ENCODE measurements around the gene ATP2A3.

The ATP2A3 gene

DNA sequence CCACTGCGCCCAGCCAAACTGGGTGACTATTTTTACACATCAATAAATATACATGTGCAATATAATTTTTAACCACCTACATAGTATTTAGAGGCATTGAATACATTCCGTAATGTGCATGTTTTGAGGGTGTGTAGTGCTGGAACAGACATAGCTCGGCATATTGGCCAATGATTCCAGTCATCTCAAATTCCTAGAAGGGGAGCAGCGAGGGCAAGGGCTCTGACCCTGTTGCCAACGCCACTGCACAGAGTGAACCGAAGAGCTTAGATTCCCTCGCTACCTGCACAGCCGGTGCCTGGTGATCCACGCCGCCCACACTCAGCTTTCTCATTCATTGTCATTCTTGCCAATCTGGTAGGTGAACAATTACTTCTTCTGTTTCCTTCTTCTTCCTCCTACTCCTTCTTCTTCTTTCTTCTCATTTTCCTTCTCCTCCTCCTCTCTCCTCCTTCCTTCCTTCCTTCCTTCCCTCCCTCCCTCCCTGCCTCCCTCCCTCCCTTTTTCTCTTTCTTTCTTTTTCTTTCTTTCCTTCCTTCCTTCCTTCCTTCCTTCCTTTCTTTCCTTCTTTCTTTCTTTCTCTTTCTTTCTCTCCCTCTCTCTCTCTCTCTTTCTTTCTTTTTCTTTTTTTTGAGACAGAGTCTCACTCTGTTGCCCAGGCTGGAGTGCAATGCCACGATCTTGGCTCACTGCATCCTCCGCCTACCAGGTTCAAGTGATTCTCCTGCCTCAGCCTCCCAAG is 26.3 kb upstream of the ATP2A3 start:
- DNase-seq, result no peak

DNA sequence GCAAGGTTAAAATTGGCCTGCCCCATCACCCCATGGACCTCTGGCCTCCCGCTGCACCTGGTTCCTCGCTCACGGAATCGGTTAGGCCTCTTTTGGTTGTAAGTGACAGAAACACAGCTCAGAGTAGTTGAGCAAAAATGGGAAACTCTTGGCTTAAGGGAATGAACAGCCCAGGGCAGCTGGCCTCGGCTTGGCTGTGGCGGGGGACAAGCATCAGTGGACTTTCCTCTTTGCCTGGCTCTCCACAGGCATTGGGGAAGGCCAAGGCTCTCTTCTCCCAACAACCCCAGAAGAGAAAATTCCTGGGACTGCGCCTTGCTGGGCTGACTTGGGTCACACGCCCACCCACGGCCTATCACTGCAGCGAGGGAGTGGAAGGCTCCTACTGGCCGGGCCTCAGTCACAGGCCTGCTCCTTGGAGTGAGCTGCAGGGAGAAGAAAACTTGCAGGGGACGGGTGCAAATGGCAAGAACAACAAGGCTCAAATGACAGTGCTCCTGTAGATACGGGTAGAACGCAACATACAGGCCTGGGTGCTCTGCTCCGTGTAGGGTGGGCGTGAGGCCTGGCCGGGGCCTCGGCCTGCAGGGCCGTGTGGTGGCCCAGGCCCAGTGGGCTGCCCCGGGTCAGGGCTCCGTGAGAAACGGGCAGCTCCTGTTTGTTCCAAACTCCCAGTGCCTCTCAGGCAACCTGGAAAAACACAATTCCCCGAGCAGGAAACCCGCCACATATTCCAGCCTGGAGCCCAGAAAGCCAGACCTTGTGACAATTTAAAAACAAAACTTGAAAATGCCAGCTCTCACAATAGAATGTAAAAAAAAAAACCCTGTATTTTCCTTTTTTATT is 25.0 kb upstream of the ATP2A3 start:
- DNase-seq, result no peak

DNA sequence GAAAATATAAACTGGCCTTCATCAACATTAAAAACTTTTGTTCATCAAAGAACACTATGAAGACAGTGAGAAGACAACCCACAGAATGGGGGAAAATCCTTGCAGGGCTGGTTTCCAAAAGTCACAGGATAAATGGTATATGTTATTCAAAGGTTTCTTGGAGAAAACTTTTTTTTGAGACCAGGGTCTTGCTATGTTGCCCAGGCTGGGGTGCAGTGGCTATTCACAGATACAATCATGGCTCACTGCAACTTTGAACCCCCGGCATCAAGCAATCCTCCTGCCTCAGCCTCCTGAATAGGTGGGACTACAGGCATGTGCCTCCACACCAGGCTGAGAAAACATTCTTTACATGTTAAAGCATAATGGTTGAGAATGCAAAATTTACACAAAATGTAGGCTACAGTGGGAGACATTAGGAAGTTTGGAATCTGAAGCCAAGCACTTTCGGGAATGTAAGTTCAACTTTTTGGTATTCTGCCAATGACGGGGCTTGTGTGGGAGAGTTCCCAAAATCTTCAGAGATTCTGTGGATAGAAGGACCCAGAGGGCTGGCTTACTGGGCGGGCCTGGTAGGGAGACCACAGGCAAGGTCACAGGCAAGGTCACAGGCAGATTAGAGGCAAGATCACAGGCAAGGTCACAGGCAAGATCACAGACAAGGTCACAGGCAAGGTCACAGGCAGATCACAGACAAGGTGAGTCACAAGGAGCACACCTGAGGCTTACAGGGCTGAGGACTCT is 24.2 kb upstream of the ATP2A3 start:
- no peak for DNase-seq

DNA sequence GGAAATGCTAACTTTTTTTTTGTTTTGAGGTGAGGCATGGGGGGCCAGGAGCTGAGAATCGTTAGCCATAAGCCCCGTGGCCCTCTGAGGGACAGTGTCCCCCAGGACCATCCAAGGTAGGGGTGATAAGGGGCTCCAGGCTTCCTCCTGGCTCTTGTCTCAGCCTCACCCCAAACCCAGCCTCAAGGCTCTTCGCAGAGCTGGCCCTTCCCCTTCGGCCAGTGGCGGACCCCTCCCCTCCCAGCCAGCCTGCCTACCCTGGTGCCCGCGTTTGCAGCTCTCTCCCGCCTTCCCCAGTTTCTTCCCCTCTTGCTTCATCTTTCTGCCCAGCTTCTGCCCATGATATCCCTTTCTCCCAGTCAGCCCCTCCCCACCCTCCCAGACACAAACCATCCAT is 22.7 kb upstream of the ATP2A3 start:
- no peak for DNase-seq

DNA sequence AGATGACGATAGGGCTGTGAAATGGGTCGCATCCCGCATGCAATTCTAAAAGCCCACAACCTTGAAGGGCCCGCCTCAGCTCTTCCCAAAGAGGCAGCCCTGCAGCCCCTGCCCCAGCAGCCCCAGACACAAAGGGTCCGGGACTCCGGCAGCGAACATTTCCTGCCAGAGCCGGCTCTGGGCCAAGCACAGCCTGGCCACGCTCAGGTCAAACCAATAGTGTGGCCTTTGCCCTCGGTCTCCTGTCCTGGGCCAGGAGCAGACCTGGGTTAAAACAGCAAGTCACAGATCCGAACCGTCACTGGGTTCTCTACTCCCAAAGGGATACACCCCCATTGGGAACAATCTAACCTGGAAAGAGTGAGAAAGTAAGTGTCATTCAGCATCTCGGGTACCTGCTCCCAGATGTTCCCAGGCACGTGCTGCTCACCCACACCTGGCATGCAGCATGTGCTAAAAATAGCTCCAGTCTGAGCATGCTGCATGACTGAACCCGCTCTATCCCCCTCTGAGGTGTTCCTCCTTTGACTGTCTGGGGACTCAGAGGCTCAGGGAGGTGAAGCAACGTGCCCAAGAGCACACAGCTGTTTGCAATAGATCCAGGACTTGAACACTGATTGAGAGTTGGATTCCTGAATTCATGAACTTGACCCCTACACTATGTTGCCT is 22.2 kb upstream of the ATP2A3 start:
- no peak for DNase-seq

DNA sequence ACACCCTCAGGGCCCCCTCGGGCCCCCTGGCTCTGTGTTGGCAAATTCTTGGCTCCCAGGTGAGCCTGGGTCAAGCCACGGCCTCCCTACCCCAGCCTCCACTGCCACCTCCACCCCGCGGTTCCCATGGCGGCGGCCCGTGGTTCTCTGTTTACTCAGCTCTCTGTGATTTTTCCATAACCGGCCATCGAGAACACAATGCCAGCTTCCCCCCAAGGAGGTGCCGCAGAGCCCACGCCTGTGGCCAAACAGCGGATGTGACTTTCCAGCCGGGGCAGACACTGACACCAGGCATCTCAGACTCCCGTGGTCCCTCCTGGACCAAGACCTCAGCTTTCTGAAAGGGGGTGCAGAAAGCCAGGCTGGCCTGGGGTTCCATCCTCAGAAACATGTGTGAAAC is 21.6 kb upstream of the ATP2A3 start:
- no peak for DNase-seq

DNA sequence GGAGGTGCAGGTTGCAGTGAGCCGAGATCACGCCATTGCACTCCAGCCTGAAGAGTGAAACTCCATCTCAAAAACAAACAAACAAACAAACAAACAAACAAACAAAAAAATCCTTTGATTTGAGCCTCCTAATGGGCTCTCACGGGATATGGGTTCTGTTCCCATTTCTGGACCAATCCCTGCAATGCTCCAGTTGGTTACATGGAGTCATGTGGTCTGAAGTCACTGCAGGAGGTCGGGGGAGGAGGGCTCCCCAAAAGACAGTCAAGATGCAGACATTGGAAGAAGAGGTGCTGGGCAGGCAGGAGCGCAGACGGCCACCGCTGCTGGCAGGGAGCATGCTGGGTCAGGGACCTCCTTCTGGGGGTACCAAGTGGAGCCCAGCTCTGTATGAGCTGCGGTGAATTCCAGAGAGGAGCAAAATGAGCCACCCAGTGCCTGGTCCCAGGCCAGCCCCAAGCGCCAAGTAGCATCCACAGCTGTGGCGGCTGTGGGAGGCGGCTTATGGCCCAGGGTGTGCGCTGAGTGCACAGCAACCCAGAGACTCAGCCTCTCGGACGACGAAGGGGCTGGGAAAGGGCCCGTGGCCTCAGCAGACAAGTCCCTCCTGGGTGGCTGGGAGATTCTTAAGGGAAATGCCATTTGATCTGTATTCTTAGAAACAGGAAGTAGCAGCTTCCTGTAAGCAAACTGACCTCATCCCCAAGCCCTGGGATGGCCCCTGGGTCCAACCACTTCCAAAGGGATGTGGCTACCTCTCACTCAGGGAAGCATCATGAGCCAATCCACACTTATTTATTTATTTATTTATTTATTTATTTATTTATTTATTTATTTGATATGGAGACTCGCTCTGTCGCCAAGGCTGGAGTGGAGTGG is 19.6 kb upstream of the ATP2A3 start:
- DNase-seq, result no peak

DNA sequence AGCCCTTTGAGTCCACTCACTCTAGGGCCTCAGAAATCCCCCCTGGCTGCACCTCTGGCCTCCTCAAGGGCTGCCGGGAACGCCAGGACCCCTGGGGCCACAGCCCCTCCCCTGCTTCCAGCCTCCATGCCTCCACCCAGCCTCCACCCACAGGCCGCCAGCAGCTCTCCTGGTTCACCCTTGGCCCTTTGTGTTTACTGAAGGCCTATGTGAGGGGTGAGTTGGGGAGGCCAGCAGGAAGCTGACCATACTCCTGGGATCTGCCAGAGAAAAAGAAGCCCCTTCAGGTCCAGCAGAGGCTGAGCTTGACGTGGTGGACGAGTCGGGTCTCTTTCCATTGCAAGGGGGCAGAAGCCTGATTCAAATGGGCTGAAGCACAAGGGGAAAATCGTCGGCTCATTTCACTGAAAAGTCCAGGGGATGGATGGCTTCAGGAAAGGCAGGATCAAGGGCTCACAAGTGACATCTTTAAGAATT is 18.3 kb upstream of the ATP2A3 start:
- no peak for DNase-seq

DNA sequence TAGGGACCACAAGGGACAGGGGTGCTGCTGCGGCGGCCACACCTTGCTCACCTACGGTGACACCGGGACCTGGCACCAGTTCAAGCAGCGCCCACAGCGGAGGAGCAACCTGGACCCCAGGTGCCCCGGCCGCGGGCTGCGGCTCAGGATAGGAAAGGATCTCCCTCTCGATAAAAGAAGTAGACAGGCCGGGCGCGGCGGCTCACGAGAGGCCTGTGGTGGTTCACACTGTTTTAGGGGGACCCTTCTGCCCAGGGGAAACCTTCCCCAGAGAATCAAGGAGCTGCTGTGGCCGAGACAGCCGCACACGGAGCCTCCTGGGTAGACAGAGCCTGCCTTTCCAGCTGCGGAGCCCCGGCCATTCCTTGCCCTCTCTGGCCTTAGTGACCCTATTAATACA is 17.9 kb upstream of the ATP2A3 start:
- no peak for DNase-seq

DNA sequence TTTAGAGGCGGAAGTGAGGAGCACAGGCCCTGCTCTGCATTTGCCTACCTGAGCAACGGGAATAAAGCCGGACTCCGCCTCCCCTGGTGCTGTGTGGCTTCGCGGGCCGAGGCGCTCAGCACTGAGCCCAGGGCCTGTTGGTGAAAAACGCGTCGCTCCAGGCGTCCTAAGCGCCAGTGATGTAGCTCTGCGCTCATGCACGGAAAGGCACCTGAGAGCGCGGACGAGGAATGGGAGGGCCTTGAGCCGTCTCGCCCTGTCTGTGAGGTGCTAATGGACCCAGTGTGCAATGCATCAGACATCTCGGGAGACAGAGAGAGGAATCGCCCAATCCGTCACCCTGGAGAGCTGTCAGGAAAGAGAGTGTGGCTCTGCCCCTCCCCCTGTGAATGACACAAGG is 17.2 kb upstream of the ATP2A3 start:
- DNase-seq, result no peak

DNA sequence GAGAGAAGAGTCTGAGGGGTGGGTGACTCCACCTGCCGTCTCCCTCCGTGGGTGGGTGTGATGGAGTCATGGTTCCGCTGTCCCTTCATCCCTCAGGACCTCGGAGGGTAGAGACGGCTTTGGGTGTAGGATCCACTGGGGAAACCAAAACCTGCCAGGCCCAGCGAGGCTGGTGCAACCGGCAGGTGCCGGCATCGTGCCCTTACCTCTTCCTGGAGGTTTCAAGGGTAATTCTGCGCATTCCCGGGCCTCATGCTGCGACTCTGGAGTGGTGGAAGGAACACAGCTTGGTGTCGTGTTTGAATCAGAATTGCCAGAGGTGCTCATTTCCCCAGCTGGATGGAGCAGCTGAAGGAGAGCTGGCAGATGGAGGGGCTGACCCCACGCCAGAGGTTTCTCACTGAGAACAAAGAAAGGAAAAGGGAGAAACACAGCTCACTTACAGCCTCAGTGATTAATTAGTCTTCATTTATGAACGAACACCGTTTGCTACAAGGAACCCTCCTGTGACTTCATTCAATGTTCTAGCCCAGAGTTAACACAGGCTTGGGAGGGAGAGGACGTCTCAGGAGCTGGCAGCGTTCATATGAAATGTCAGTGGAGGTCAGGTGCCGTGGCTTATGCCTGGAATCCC is 16.3 kb upstream of the ATP2A3 start:
- DNase-seq, result no peak

DNA sequence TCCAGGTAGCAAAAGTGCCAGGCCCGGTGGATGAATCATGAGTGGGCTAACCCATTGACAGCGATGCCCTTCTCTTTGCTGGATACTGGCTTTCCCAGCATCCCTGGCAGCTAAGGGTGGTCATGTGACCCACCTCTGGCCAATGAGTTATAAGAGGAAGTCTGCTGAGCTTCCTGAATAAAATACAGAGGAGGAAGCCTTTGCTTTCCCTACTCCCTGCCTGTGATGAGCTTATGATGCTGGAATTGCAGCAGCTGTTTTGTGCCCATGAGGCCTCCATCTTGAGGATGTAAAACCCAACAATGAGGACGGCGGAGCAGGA is 15.0 kb upstream of the ATP2A3 start:
- DNase-seq, result no peak

DNA sequence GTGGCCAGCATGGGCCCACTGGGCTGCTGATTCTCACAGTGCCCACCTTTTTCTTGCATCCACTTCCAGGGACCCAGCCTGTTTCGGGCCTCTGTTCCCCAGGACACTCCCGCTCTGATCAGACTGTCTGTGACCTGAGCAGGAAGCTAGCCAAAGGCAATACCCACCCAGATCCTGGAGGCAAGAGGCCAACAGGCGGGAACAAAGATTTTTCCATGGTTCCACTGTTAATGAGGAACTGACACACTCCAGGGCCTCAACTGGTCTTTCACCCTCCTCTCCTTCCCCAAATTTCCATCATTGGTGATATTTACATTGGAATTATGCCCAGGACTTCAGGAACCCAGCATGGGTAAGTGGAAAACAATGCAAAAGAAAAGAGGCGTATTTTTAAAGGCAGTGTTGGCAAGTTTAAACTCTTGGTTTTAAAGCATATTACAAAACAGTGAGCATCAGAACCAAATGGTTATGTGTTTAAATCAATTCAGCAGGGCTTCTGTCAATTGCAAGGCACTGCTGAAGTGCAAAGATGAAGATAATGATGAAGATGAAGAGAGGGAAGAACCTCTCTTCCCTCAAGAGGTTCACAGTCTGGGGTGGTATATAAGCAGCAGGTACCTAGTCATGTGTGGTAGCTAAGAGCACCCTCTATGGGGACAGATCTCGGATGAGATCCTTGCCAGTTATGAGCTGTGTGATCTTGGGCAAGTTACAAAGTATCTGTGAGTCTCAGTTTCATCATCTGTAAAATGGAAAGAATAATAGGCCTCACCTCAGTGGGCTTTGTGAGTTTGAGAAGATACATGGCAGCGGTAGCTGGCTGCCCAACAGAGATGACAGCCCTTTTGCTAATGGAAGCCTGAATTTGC is 14.4 kb upstream of the ATP2A3 start:
- DNase-seq, result no peak

DNA sequence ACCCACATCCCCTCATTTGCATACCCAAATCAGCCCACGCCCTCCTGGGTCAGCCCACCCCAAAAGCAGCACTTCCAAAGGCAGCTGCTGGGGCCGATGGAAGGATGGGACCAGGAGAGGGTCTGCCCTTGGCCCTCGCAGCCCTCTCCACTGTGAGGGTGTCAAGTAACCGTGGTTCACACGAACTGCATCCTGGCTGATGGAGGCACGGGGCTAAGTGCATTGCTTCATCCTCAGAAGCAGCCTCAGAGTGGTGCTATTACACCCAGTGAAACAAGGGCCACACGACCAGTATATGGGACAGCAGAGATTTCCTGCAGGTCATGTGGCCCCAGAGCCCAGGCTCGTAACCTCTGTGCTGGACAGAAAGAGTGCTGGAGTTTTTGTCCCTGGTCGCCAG is 13.2 kb upstream of the ATP2A3 start:
- no peak for DNase-seq

DNA sequence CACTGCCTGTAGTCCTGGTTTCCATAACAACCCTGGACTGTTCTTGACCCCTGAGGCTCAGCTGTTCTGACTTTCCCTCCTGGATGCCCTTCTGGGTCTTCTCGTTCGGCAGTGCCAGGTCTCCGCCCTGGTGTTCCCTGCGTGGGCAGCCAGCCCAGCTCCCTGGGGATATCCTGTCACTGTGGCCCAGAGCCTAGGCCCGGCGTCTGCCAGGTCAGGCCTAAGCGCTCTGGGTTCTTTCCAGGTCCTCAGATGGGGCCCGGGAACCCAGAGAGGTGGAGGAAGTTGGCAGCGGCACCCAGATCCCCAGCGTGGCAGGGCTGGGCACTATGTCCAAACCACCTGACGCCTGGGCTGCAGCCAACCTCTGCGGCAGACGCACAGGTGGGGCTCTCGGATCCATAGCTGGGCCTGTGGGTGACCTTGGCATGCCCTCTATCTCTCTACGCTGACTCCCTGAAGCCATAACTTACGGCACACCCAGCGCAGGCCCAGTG is 12.5 kb upstream of the ATP2A3 start:
- DNase-seq, result no peak

DNA sequence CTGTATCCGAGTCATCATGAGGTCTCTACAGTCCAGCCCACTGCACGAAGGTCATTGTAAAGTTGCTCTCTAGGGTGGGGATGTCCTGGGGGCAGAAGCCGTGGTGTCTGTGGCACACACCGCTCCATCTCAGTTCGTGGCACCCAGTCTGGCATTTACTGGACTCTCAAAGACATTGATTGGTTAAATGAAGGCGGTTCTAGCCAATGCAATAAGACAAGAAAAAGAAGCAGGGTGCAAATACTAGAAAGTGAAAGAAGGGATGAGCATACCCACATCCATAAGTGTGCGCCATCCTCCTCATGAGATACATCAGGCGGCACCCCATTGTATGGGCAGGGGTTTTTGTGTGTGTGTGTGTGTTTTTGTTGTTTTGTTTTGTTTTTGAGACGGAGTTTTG is 10.7 kb upstream of the ATP2A3 start:
- DNase-seq, result no peak

DNA sequence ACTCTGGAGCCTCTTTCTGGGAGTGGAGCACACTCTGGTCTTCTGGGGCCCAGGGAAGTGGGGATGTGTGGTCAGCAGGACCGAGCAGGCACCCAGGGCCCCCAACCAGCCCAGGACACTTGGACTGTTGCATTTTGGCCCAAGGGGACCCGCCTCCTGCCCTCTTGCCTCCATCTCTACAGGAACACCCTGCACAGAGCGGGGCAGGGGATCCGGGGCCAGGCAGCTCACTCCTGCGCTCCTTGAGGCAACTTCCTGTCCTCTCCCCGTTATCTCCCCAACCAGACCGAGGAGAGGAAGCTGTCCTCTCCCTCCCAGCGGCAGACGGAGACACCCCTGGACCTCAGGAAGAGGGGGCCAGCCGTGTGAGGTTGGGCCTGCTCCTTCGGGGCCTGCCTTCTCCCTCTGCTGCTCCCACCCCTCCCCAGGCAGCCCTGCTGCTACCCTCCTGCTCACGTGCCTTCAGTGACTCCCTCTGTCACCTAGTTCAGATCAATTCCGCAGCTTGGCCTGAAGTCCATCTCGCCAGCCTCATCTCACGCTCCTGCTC is 10.0 kb upstream of the ATP2A3 start:
- DNase-seq, result no peak

DNA sequence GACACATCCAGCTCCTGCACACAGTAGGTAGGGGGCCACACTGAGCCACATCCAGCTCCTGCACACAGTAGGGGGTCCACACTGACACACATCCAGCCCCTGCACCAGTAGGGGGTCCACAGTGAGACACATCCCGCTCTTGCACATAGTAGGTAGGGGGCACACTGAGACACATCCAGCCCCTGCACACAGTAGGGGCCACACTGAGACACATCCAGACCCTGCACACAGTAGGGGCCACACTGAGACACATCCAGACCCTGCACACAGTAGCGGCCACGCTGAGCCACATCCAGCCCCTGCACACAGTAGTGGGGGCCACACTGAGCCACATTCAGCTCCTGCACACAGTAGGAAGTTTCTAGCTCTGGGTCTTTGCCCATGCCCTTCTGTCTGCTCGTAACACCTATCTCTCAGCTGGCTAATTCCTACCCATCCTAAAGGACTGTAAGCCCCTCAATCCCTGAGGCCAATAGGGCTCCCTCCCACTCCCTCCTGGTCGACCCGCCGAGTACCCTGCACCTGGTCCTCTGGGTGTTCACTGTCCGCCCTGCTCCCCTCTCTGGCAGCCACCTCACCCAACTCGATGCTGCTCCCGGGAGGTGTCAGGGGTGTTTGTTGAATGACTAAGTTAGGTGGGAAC is 9.4 kb upstream of the ATP2A3 start:
- no peak for DNase-seq

DNA sequence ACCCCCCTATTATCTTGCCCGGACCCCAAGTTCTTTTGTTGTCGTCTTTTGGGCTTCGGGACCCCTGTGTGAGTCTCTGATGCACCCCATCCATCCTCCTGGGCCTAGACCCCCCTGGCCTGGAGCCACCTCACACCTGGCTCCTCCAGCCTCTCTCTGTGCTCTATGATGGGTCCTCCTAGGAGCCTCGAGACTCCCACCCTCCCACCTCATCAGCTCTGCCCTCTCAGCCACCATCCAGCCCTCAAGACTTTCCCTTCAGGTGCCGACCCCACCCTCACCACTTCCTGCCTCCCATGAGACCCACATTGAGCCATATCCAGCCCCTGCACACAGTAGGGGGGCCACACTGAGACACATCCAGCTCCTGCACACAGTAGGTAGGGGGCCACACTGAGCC is 8.7 kb upstream of the ATP2A3 start:
- DNase-seq, result no peak

DNA sequence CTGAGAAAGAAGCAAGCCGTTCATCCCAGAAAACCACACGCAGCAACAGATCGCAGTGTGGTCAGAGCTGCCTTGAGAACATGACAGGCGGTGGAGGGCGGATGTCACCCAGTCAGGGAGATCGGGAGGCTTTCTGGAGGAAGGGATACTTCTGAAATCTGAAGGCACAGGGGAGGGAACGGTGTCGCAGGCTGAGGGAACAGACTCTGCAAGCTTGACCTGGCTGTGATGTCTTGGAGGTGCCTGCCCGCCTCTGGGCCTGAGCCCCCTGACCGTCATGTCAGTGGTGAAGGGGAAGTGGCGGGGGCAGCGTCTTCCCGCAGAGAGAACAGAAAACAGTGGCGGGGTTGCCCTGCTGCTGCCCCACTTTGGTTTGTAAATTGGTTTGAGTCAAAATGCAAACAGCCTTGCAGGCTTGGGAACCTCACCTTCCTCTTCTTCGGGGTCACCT is 8.1 kb upstream of the ATP2A3 start:
- no peak for DNase-seq
